ENCODE measurements around the gene CETP.

CETP gene

DNA sequence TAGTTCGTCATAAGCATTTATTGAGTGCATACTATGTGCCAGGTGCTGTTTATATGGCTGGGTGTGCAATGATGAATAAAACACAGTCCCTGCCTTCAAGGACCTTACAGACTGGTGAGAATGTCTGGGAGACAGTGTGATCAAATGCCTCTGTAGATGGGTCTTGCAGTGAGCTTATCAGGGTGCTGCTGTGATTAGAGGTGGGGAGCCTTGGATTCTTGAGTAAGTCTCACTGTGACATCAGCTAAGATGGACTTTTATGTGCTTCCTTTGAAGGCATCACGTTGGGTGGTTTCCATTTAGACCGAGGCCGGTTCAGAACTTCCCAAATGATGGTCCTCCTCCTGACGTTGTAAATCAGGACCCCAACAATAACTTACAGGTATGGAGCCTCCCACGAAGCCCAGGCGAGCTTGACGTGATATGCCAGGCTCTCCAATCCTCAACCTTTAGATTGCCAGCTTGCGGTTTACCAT is 19.9 kb upstream of the CETP start:
- ATAC-seq (ENCODE audit: low read depth) (peak; percentile 28), DNase-seq (ENCODE audit: low spot score in 2 of 2) (no peak)
- H3K27me3 Mint-ChIP-seq, result no peaks in the 10 kb centered on the region
- H3K27ac Mint-ChIP-seq, result peak overlapping the region; percentile 88
- H3K9me3 Mint-ChIP-seq, result no peaks in the 10 kb centered on the region
- peak overlapping the region; percentile 46 for H3K4me3 Mint-ChIP-seq
- H3K36me3 Mint-ChIP-seq, result peaks cover 36% of the 10 kb centered on the region
- H3K4me1 Mint-ChIP-seq, result peaks cover 47% of the 10 kb centered on the region

DNA sequence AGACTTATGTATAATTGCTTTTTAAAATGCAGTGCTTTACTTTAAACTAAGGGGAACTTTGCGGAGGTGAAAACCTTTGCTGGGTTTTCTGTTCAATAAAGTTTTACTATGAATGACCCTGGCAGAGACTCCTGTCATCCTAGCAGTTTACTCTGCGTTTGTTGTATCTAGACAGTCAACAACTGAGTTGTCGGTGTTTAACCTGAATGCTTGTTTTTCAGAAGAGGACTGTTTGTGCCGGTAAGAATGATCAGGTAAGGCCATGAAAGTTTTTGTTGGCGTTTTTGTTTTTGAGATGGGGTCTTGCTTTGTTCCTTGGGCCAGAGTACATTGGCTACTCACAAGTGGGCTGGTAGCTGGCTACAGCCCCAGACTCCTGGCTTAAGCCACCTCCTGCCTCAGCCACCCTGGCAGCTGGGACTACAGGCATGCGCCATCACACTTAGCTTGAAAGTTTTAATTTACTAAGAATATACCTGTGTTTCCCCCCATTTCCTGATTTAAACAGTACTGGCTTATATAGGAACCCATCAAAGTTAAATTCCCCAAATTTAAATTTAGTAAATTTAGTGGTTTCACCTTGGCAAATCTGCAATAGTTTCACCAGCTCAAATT is 17.9 kb upstream of the CETP start:
- Mint-ChIP-seq H3K9me3 (no peaks in the 10 kb centered on the region), H3K4me3 (no peak overlapping the region), H3K27ac (peak overlapping the region; percentile 88), H3K4me1 (peaks cover 39% of the 10 kb centered on the region), H3K27me3 (no peaks in the 10 kb centered on the region), H3K36me3 (peaks cover 24% of the 10 kb centered on the region)
- ATAC-seq (ENCODE audit: low read depth), result no peak
- DNase-seq (ENCODE audit: low spot score in 2 of 2), result no peak

DNA sequence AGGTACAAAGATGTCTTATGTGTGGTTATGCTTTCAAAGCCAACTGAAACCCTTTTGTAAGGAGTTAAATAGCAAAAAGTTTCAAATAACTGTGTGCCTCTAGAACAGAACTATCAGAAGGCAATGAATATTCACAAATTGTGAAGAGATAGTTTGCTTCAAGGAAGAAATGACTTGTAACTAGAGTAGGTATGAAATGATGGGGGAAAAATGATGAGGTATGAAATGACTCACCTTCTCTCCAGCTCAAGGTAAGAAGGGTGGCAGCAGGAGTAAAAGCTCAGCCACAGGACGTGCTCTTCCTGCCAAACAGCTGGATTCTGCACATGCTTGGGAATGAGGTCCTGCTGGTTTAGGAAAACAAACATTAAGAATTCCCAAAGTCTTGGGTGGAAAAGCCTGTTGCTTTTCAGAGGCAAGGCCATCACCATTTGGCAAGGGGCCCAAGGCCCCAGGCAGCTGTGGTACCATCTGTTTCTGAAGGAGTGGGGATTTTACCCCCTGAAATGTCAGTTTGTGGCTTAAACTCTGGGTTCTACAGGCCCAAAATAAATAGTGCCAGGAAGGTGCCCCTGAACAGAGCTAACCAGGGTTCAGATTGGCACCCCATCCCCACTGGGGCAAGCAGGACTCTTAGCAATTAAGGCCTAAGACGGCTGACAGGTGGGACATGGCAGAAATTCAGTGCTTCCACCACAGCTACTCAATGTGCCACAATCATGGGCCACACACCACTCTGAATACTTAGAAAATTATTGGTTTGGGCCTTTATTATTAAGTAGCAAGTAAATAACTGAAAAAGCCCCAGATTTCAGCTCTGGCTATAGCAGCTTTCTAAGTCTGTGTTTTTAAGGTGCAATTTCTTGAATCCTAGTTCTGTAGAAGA is 16.6 kb upstream of the CETP start:
- Mint-ChIP-seq H3K27me3 (no peaks in the 10 kb centered on the region), H3K36me3 (peaks cover 17% of the 10 kb centered on the region), H3K9me3 (no peaks in the 10 kb centered on the region), H3K4me1 (peaks cover 36% of the 10 kb centered on the region), H3K27ac (peak overlapping the region; percentile 88), H3K4me3 (no peak overlapping the region)
- ATAC-seq (ENCODE audit: low read depth) (no peak), DNase-seq (ENCODE audit: low spot score in 2 of 2) (no peak)

- Mint-ChIP-seq H3K4me1 (peaks cover 38% of the 10 kb centered on the region), H3K4me3 (no peak overlapping the region), H3K27me3 (no peaks in the 10 kb centered on the region), H3K36me3 (peaks cover 15% of the 10 kb centered on the region), H3K27ac (peak overlapping the region; percentile 50), H3K9me3 (no peaks in the 10 kb centered on the region)
- ATAC-seq (ENCODE audit: low read depth) (no peak), DNase-seq (ENCODE audit: low spot score in 2 of 2) (no peak)
Observed at GRCh38 chr16:56945847-56946527, 15.8 kb upstream of the CETP start.

- H3K27me3 Mint-ChIP-seq, result no peaks in the 10 kb centered on the region
- ATAC-seq (ENCODE audit: low read depth) (no peak), DNase-seq (ENCODE audit: low spot score in 2 of 2) (no peak)
- peaks cover 12% of the 10 kb centered on the region for H3K36me3 Mint-ChIP-seq
- peak overlapping the region; percentile 63 for H3K27ac Mint-ChIP-seq
- H3K4me1 Mint-ChIP-seq, result peaks cover 38% of the 10 kb centered on the region
- no peaks in the 10 kb centered on the region for H3K9me3 Mint-ChIP-seq
- no peak overlapping the region for H3K4me3 Mint-ChIP-seq
Observed at GRCh38 chr16:56946767-56947603, 14.8 kb upstream of the CETP start.

- Mint-ChIP-seq H3K27me3 (no peaks in the 10 kb centered on the region), H3K36me3 (peaks cover 10% of the 10 kb centered on the region), H3K9me3 (no peaks in the 10 kb centered on the region), H3K27ac (no peak overlapping the region), H3K4me1 (peaks cover 39% of the 10 kb centered on the region), H3K4me3 (no peak overlapping the region)
- no peak for DNase-seq (ENCODE audit: low spot score in 2 of 2)
- ATAC-seq (ENCODE audit: low read depth), result no peak
Observed at GRCh38 chr16:56947604-56947995, 14.2 kb upstream of the CETP start.

DNA sequence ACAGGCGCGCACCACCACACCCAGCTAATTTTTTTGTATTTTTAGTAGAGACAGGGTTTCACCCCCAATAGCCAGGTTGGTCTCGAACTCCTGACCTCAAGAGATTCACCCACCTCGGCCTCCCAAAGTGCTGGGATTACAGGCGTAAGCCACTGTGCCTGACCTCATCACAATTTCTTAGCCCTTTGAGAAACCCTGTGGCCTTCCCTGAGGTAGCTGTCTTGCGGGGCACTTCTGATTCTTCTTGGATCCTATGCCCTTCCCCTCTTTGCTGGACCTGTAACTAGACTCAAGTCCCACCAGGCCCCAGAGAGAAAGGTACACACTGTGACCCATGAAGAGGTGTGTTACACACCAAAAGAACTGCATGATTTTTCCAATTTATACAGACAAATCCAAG is 13.5 kb upstream of the CETP start:
- Mint-ChIP-seq H3K4me3 (no peak overlapping the region), H3K9me3 (no peaks in the 10 kb centered on the region), H3K27ac (no peak overlapping the region), H3K36me3 (peaks cover 7% of the 10 kb centered on the region), H3K4me1 (peaks cover 35% of the 10 kb centered on the region), H3K27me3 (no peaks in the 10 kb centered on the region)
- ATAC-seq (ENCODE audit: low read depth) (no peak), DNase-seq (ENCODE audit: low spot score in 2 of 2) (no peak)

DNA sequence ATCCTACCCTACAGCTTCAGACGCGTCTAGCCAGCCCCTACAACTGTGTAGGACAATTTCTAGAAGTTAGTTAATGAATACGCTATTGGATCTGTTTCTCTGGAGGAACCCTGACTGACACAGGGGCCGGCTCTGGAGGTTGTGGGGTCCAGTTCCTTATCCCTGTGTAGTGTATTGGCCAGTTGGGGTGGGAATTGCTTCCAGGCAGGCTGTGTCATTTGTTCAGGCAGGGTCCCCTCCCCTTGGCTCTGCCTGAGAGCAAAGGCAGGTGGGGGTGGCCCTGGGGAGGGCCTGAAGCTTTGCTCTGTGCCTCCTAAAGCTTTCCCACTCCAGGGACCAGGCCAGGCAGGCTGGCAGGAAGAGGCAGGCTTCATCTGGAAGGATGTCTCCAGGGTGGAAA is 11.7 kb upstream of the CETP start:
- Mint-ChIP-seq H3K27ac (peak overlapping the region; percentile 84), H3K36me3 (no peaks in the 10 kb centered on the region), H3K9me3 (no peaks in the 10 kb centered on the region), H3K4me3 (no peak overlapping the region), H3K27me3 (no peaks in the 10 kb centered on the region), H3K4me1 (peaks cover 32% of the 10 kb centered on the region)
- DNase-seq (ENCODE audit: low spot score in 2 of 2), result no peak
- ATAC-seq (ENCODE audit: low read depth), result no peak

DNA sequence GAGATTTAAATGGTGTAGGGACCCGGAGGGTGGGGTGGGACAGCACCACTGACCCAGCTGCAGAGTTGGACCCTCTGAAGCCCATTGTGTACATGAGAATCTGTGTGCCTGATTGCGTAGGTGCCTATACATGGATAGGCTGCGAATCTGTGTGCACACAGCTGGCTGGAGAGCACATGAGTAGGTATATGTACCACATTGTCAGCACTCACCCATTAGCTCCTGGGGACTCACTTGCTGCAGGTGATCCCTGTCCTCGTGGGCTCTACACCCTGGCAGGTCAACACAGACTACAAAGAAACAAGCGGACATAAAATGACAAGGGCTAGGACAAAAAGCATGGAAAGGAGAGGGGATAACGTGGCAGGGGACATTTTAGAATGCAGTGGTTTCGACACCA is 11.3 kb upstream of the CETP start:
- peaks cover 32% of the 10 kb centered on the region for H3K4me1 Mint-ChIP-seq
- no peaks in the 10 kb centered on the region for H3K36me3 Mint-ChIP-seq
- peak overlapping the region; percentile 73 for H3K4me3 Mint-ChIP-seq
- DNase-seq (ENCODE audit: low spot score in 2 of 2) (no peak), ATAC-seq (ENCODE audit: low read depth) (no peak)
- H3K27me3 Mint-ChIP-seq, result no peaks in the 10 kb centered on the region
- H3K27ac Mint-ChIP-seq, result peak overlapping the region; percentile 84
- H3K9me3 Mint-ChIP-seq, result no peaks in the 10 kb centered on the region

DNA sequence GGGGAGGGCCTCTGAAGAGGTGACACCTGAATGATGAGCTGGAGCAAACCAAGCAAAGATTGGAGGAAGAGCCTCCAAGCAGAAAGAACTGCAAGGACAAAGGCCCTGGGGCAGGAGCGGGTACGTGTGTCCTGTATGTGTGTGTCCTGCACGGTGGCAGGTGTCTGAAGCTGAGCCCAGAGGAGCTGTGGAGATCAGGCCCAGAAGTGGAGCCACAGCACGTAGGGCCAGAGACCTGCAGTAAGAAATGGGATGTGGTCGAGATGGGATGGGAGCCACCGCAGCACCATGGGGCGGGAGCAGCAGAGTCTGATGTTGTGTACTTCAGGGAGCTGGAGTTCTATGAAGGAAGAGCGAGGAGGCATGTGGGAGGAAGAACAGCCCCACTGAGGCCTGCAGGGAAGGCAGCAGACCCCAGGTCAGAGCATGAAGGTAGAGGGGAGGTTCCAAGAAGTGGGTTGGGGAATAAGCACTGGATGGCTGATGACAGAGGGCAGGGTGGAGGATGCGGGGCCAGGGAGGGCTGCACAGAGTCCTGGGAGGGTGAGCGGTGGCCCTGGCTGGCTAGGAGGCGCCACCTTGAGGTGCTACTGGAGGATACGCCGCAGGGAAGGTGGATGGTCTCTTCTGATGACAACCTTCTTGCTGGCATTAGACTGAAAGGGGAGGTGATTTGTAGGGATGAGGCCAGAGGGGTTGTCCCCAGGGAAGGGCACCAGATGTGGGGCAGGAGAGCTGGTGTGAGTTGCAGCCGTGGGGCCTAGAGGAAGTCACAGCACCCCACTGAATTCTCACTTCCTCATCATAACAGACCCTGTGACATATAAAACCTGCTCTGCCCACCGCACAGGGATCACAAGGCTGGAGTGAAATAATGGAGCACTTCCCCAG is 10.6 kb upstream of the CETP start:
- Mint-ChIP-seq H3K27ac (peak overlapping the region; percentile 84), H3K4me1 (peaks cover 32% of the 10 kb centered on the region), H3K27me3 (no peaks in the 10 kb centered on the region), H3K4me3 (peak overlapping the region; percentile 73), H3K36me3 (no peaks in the 10 kb centered on the region), H3K9me3 (no peaks in the 10 kb centered on the region)
- ATAC-seq (ENCODE audit: low read depth), result peak; percentile 96
- peak; percentile 65 to 80 for DNase-seq (ENCODE audit: low spot score in 2 of 2)

- Mint-ChIP-seq H3K4me1 (peaks cover 28% of the 10 kb centered on the region), H3K9me3 (no peaks in the 10 kb centered on the region), H3K4me3 (no peak overlapping the region), H3K36me3 (no peaks in the 10 kb centered on the region), H3K27ac (peak overlapping the region; percentile 26), H3K27me3 (no peaks in the 10 kb centered on the region)
- DNase-seq (ENCODE audit: low spot score in 2 of 2), result no peak
- ATAC-seq (ENCODE audit: low read depth), result no peak
Observed at GRCh38 chr16:56953006-56953405, 8.7 kb upstream of the CETP start.

- no peak overlapping the region for H3K4me3 Mint-ChIP-seq
- peaks cover 15% of the 10 kb centered on the region for H3K4me1 Mint-ChIP-seq
- H3K27ac Mint-ChIP-seq, result no peak overlapping the region
- no peak for ATAC-seq (ENCODE audit: low read depth)
- no peaks in the 10 kb centered on the region for H3K9me3 Mint-ChIP-seq
- no peak for DNase-seq (ENCODE audit: low spot score in 2 of 2)
- no peaks in the 10 kb centered on the region for H3K27me3 Mint-ChIP-seq
- H3K36me3 Mint-ChIP-seq, result no peaks in the 10 kb centered on the region
Observed at GRCh38 chr16:56956076-56956475, 5.7 kb upstream of the CETP start.

DNA sequence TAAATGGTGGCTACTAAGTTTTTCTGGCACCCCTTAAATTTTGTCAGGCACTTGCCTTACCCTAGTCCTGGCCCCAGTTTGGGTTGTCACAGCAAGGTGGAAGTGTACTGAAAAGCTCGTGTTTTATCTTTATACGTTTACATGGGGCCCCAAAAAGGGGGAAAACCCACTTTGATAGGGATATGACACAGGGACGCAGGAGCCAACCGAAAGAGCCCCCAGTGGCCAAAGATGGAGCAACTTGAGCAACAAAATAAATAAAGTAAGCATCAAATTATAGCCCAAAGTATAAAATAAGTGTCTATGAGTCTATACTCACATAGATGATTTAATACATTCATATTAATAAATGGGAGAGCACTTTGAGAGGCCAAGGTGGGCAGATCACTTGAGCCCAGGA is 5.0 kb upstream of the CETP start:
- peak; percentile 60 for ATAC-seq (ENCODE audit: low read depth)
- H3K27me3 Mint-ChIP-seq, result no peaks in the 10 kb centered on the region

More for the DNA sequence above, 5.0 kb upstream of the CETP start:
- H3K4me3 Mint-ChIP-seq, result no peak overlapping the region
- no peak overlapping the region for H3K27ac Mint-ChIP-seq
- peaks cover 9% of the 10 kb centered on the region for H3K4me1 Mint-ChIP-seq
- no peaks in the 10 kb centered on the region for H3K9me3 Mint-ChIP-seq
- no peaks in the 10 kb centered on the region for H3K36me3 Mint-ChIP-seq
- no peak for DNase-seq (ENCODE audit: low spot score in 2 of 2)

Measured in memory B cell (primary cell).